Naive thymus-derived CD4-positive, alpha-beta T cell (primary cell): ENCODE data around the gene MEP1A. TPM values are rescaled to one million over a fixed set of nuclear protein-coding genes. Genes with fewer than 3 reads are reported as not detected.
"Not testable (repeated sequence)": the region's sequence is repeated elsewhere in the genome, so short reads cannot be mapped to it uniquely, and the experiment has no call there.

Experiments used
- ATAC-seq: fragments of 150-1000 bp; cut with Tn5 transposase; 2 replicates; pipeline ENCODE4 v1.10.0; 2021; ENCODE audit warnings: mild to moderate bottlenecking, moderate library complexity
- CTCF ChIA-PET: fragments of 350-600 bp; sonication (Branson Sonifier 250); formaldehyde crosslinking; loops from one replicate; lab custom pipeline; 2021; ENCODE audit warnings: antibody characterized with exemption; lab: Charles Lee
- POLR2A ChIA-PET: fragments of 350-600 bp; sonication (Branson Sonifier 250); formaldehyde crosslinking; loops from one replicate; lab custom pipeline; 2021; ENCODE audit warnings: antibody characterized with exemption, inconsistent platforms; lab: Charles Lee
- DNase-seq, 9 donors: peaks; one replicate each; pipeline versions ENCODE4 v3.0.0 to v3.0.0-alpha.2; 2020 to 2022; ENCODE audit warnings: mixed read lengths in 1 of 9
- H3K27ac ChIP-seq: one replicate; pipeline ENCODE4 v1.7.0; 2013; ENCODE audit warnings: mild to moderate bottlenecking, low read depth, low read length, moderate library complexity
- H3K27me3 ChIP-seq, 2 donors: one replicate each; pipeline ENCODE4 v1.7.0; 2013; ENCODE audit warnings: low read length in 2 of 2, mild to moderate bottlenecking in 2 of 2, moderate library complexity in 2 of 2; ENCODE audit not compliant: control insufficient read depth in 2 of 2, insufficient read depth in 2 of 2
- H3K36me3 ChIP-seq, 3 experiments: 1 replicate in 2 of 3; 2 replicates in 1 of 3; pipeline ENCODE4 v1.7.0; 2013; ENCODE audit warnings: low read length in 3 of 3, mild to moderate bottlenecking in 3 of 3, moderate library complexity in 1 of 3; ENCODE audit not compliant: insufficient read depth in 3 of 3, control insufficient read depth in 2 of 3
- H3K4me1 ChIP-seq, 2 donors: one replicate each; pipeline ENCODE4 v1.7.0; 2013; ENCODE audit warnings: low read length in 2 of 2, mild to moderate bottlenecking in 2 of 2, moderate library complexity in 1 of 2; ENCODE audit not compliant: control insufficient read depth in 2 of 2, insufficient read depth in 2 of 2
- H3K4me3 ChIP-seq: 2 replicates; pipeline ENCODE4 v1.7.0; 2013; ENCODE audit warnings: mild to moderate bottlenecking, low read length
- H3K9me3 ChIP-seq, 3 experiments: 1 replicate in 2 of 3; 2 replicates in 1 of 3; pipeline ENCODE4 v1.7.0; 2013; ENCODE audit warnings: low read length in 3 of 3; ENCODE audit not compliant: control insufficient read depth in 2 of 3
- H3K27ac Mint-ChIP-seq, 9 donors: one replicate each; pipeline ENCODE4 v1.8.0; 2020 to 2022; ENCODE audit warnings: mixed read lengths in 9 of 9, mild to moderate bottlenecking in 8 of 9, moderate library complexity in 5 of 9, inconsistent platforms in 2 of 9
- H3K27me3 Mint-ChIP-seq, 5 donors: one replicate each; pipeline ENCODE4 v1.8.0; 2021 to 2022; ENCODE audit warnings: mixed read lengths in 5 of 5, mild to moderate bottlenecking in 1 of 5
- H3K36me3 Mint-ChIP-seq, 5 donors: one replicate each; pipeline ENCODE4 v1.8.0; 2020 to 2022; ENCODE audit warnings: mixed read lengths in 5 of 5, mild to moderate bottlenecking in 3 of 5, inconsistent platforms in 1 of 5
- H3K4me1 Mint-ChIP-seq, 7 donors: one replicate each; pipeline ENCODE4 v1.8.0; 2020 to 2022; ENCODE audit warnings: mixed read lengths in 7 of 7, mild to moderate bottlenecking in 3 of 7, inconsistent platforms in 1 of 7
- H3K4me3 Mint-ChIP-seq, 10 donors: one replicate each; pipeline ENCODE4 v1.8.0; 2020 to 2022; ENCODE audit warnings: mild to moderate bottlenecking in 10 of 10, mixed read lengths in 10 of 10, moderate library complexity in 6 of 10, inconsistent platforms in 2 of 10
- H3K9me3 Mint-ChIP-seq, 11 donors: one replicate each; pipeline ENCODE4 v1.8.0; 2020 to 2022; ENCODE audit warnings: mixed read lengths in 11 of 11, mild to moderate bottlenecking in 4 of 11, inconsistent platforms in 1 of 11, moderate library complexity in 1 of 11
- intact Hi-C, 2 donors: fragments of 100-400 bp; cut with micrococcal nuclease; formaldehyde crosslinking; loops; one replicate each; pipeline ENCODE4 v1.15.1; 2023
- polyA plus RNA-seq, 2 donors: library from polyadenylated mRNA; unstranded; fragments of 300-500 nt; fragmentation: Illumina TruSeq; gene quantifications; one replicate each; pipeline ENCODE4 v1.2.3, GENCODE V29; 2021
- total RNA-seq, 6 experiments: library from RNA in 5 of 6; stranded (reverse) in 5 of 6; gene quantifications; 1 replicate in 5 of 6; 2 replicates in 1 of 6; pipeline ENCODE4 v1.2.3 and lab custom pipeline; 2021 to 2026

Gene MEP1A
- total and polyA plus RNA-seq, 7 experiments from 2014 or later: not detected

- CTCF ChIA-PET, DNase-seq, H3K9me3 ChIP-seq, POLR2A ChIA-PET, H3K27me3 ChIP-seq, H3K27ac ChIP-seq, intact Hi-C loops, H3K4me3 ChIP-seq, H3K4me1 Mint-ChIP-seq, H3K4me1 ChIP-seq, H3K9me3 Mint-ChIP-seq, H3K36me3 ChIP-seq, H3K4me3 Mint-ChIP-seq, ATAC-seq, H3K27ac Mint-ChIP-seq, H3K36me3 Mint-ChIP-seq: not testable (repeated sequence)
- peaks cover 4 to 18% (median 4%) of the 10 kb centered on the region in 5 donors for H3K27me3 Mint-ChIP-seq
These were observed 18.5 kb upstream of the MEP1A start for GRCh38 chr6:46774736-46775135.

DNA sequence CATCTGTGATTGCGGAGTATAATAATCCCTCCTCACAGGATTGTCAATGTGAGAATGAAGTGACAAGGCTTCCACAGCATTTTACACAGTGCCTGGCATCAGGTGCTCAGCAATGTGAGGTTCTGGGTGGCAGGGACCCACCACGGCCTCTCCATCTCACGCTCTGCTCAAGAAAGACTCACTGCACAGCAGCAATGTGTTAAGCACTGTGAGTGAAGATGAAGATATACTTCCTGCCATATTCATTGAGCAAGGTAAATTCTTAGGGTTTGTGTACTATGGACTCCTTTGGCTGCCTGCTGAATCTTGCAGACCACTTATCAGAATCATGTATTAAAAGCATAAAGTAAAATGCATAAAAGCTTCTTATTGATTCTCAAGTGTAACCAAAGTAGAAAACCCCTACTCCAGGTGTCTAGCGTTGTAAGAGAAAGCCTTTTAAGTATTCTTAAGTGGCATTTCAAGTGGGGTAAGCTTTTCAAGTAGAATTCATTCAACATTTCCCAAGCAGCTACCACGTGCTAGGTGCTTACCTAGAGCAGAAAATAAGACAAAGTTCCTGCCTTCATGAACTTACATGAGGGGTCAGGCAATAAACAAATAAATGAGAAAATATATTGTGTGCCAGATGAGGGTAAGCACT is 17.0 kb upstream of the MEP1A start:
- Histone ChIP-seq H3K36me3 (no peaks in the 10 kb centered on the region), H3K27ac (no peak overlapping the region), H3K27me3 (no peaks in the 10 kb centered on the region), H3K4me3 (no peak overlapping the region), H3K9me3 (no peaks in the 10 kb centered on the region), H3K4me1 (no peaks in the 10 kb centered on the region)
- intact Hi-C loops: no loop called here
- ChIA-PET POLR2A (no interaction called here), CTCF (no interaction called here)
- Mint-ChIP-seq H3K36me3 (no peaks in the 10 kb centered on the region), H3K27me3 (peaks cover 1 to 25% (median 4%) of the 10 kb centered on the region in 5 donors), H3K4me3 (no peak overlapping the region), H3K27ac (no peak overlapping the region), H3K9me3 (peaks cover 0 to 4% (median 0%) of the 10 kb centered on the region in 11 donors), H3K4me1 (no peaks in the 10 kb centered on the region)
- DNase-seq: no peak
- ATAC-seq: no peak

- POLR2A ChIA-PET: no interaction called here
- intact Hi-C loops: no loop called here
These were observed 15.5 kb upstream of the MEP1A start for GRCh38 chr6:46777476-46778346.

GRCh38 chr6:46781478-46782378 is 11.5 kb upstream of the MEP1A start:
- intact Hi-C loops: loop anchor here (1.0 to 2.0 kb wide), 2 partner anchors 691 kb away; no protein-coding TSS in a partner anchor
- Histone ChIP-seq H3K36me3 (no peaks in the 10 kb centered on the region), H3K4me3 (no peak overlapping the region), H3K9me3 (no peaks in the 10 kb centered on the region), H3K27me3 (no peaks in the 10 kb centered on the region), H3K27ac (no peak overlapping the region), H3K4me1 (no peaks in the 10 kb centered on the region)
- no peaks in the 10 kb centered on the region for H3K36me3 Mint-ChIP-seq
- ChIA-PET POLR2A (no interaction called here), CTCF (no interaction called here)
- ATAC-seq (peak; percentile 53), DNase-seq (no peak)
- H3K27me3 Mint-ChIP-seq: peaks cover 0 to 32% (median 9%) of the 10 kb centered on the region in 5 donors
- H3K4me1 Mint-ChIP-seq: no peaks in the 10 kb centered on the region
- peaks cover 0 to 4% (median 0%) of the 10 kb centered on the region in 11 donors for H3K9me3 Mint-ChIP-seq
- H3K27ac Mint-ChIP-seq: no peak overlapping the region
- H3K4me3 Mint-ChIP-seq: no peak overlapping the region

More at GRCh38 chr6:46777476-46778346, 15.5 kb upstream of the MEP1A start:
- Mint-ChIP-seq H3K36me3 (no peaks in the 10 kb centered on the region), H3K9me3 (peaks cover 0 to 4% (median 0%) of the 10 kb centered on the region in 11 donors), H3K4me3 (no peak overlapping the region), H3K4me1 (no peaks in the 10 kb centered on the region), H3K27me3 (peaks cover 0 to 29% (median 4%) of the 10 kb centered on the region in 5 donors), H3K27ac (no peak overlapping the region)
- Histone ChIP-seq H3K27me3 (no peaks in the 10 kb centered on the region), H3K36me3 (no peaks in the 10 kb centered on the region), H3K27ac (no peak overlapping the region), H3K9me3 (no peaks in the 10 kb centered on the region), H3K4me1 (no peaks in the 10 kb centered on the region), H3K4me3 (no peak overlapping the region)
- no peak for ATAC-seq
- DNase-seq: no peak
- CTCF ChIA-PET: no interaction called here

GRCh38 chr6:46784535-46784934 is 8.7 kb upstream of the MEP1A start:
- Histone ChIP-seq H3K9me3 (no peaks in the 10 kb centered on the region), H3K4me3 (no peak overlapping the region), H3K27ac (no peak overlapping the region), H3K4me1 (no peaks in the 10 kb centered on the region), H3K36me3 (no peaks in the 10 kb centered on the region), H3K27me3 (no peaks in the 10 kb centered on the region)
- Mint-ChIP-seq H3K4me3 (no peak overlapping the region), H3K27ac (no peak overlapping the region), H3K4me1 (no peaks in the 10 kb centered on the region), H3K36me3 (no peaks in the 10 kb centered on the region), H3K9me3 (peaks cover 0 to 4% (median 0%) of the 10 kb centered on the region in 11 donors), H3K27me3 (peaks cover 0 to 25% (median 10%) of the 10 kb centered on the region in 5 donors)
- intact Hi-C loops: no loop called here
- ATAC-seq (no peak), DNase-seq (no peak)
- ChIA-PET CTCF (no interaction called here), POLR2A (no interaction called here)

- H3K27ac ChIP-seq: no peak overlapping the region
- DNase-seq (no peak), ATAC-seq (no peak)
- H3K4me1 ChIP-seq: no peaks in the 10 kb centered on the region
- POLR2A ChIA-PET: no interaction called here
- Mint-ChIP-seq H3K27ac (no peak overlapping the region), H3K9me3 (peaks cover 0 to 2% (median 0%) of the 10 kb centered on the region in 11 donors), H3K27me3 (peaks cover 0 to 21% (median 15%) of the 10 kb centered on the region in 5 donors), H3K4me3 (no peak overlapping the region), H3K36me3 (no peaks in the 10 kb centered on the region), H3K4me1 (no peaks in the 10 kb centered on the region)
- H3K9me3 ChIP-seq: no peaks in the 10 kb centered on the region
- no peak overlapping the region for H3K4me3 ChIP-seq
- CTCF ChIA-PET: no interaction called here
- no peaks in the 10 kb centered on the region for H3K36me3 ChIP-seq
- no peaks in the 10 kb centered on the region for H3K27me3 ChIP-seq
- intact Hi-C loops: no loop called here
These were observed 5.2 kb upstream of the MEP1A start for GRCh38 chr6:46787871-46788540.
